HG03095 (cell line): ENCODE data around the gene KRT16.
"Not testable (repeated sequence)": the region's sequence is repeated elsewhere in the genome, so short reads cannot be mapped to it uniquely, and the experiment has no call there.

Experiments used
- ATAC-seq: cut with Tn5 transposase; IDR thresholded peaks from one replicate; pipeline ENCODE4 v1.9.1; 2021; ENCODE audit warnings: moderate library complexity; ENCODE audit not compliant: unreplicated experiment

The KRT16 gene

GRCh38 chr17:41617136-41617535 lies 4.6 kb upstream of the KRT16 start:
- ATAC-seq, result no peak

GRCh38 chr17:41616486-41616885 lies 3.9 kb upstream of the KRT16 start:
- not testable (repeated sequence) for ATAC-seq

- no peak for ATAC-seq
Measured at GRCh38 chr17:41615454-41615853, 2.9 kb upstream of the KRT16 start.

GRCh38 chr17:41614767-41615166 lies 2.2 kb upstream of the KRT16 start:
- not testable (repeated sequence) for ATAC-seq

- no peak for ATAC-seq
Measured at GRCh38 chr17:41614098-41614497, 1.5 kb upstream of the KRT16 start.

- ATAC-seq, result no peak
Measured at GRCh38 chr17:41613277-41614082, 913 bp upstream of the KRT16 start.

- ATAC-seq, result no peak
Measured at GRCh38 chr17:41610965-41611640, 1.5 kb downstream of the KRT16 start.

GRCh38 chr17:41610061-41610517 lies 2.5 kb downstream of the KRT16 start:
- ATAC-seq, result not testable (repeated sequence)

- ATAC-seq, result not testable (repeated sequence)
Measured at GRCh38 chr17:41606930-41607329, 5.6 kb downstream of the KRT16 start.

- ATAC-seq, result no peak
Measured at GRCh38 chr17:41602524-41602923, 10.0 kb downstream of the KRT16 start.

- no peak for ATAC-seq
Measured at GRCh38 chr17:41600318-41600717, 12.2 kb downstream of the KRT16 start.

GRCh38 chr17:41599680-41600079 lies 12.9 kb downstream of the KRT16 start:
- ATAC-seq, result no peak

- no peak for ATAC-seq
Measured at GRCh38 chr17:41595585-41595984, 17.0 kb downstream of the KRT16 start.

- no peak for ATAC-seq
Measured at GRCh38 chr17:41594363-41594915, 18.1 kb downstream of the KRT16 start.

- ATAC-seq, result no peak
Measured at GRCh38 chr17:41593306-41593981, 19.1 kb downstream of the KRT16 start.

- ATAC-seq, result no peak
Measured at GRCh38 chr17:41592601-41593305, 19.8 kb downstream of the KRT16 start.

GRCh38 chr17:41589301-41589700 lies 23.3 kb downstream of the KRT16 start:
- no peak for ATAC-seq

- ATAC-seq, result no peak
Measured at GRCh38 chr17:41588126-41588810, 24.3 kb downstream of the KRT16 start.

- ATAC-seq, result no peak
Measured at GRCh38 chr17:41586863-41587495, 25.6 kb downstream of the KRT16 start, which contains the start of gene KRT14. Gene KRT14, minus strand, starts transcription at chr17:41586895. Its CDS starts 61 bp downstream, at chr17:41586834.
